HG02973 (cell line): ENCODE results near the gene PDE4D.
"Not testable (repeated sequence)": the region's sequence is repeated elsewhere in the genome, so short reads cannot be mapped to it uniquely, and the experiment has no call there.

Source experiments
- ATAC-seq: cut with Tn5 transposase; IDR thresholded peaks from one replicate; pipeline ENCODE4 v1.9.1; 2021; ENCODE audit warnings: moderate library complexity; ENCODE audit not compliant: unreplicated experiment

The PDE4D gene

DNA sequence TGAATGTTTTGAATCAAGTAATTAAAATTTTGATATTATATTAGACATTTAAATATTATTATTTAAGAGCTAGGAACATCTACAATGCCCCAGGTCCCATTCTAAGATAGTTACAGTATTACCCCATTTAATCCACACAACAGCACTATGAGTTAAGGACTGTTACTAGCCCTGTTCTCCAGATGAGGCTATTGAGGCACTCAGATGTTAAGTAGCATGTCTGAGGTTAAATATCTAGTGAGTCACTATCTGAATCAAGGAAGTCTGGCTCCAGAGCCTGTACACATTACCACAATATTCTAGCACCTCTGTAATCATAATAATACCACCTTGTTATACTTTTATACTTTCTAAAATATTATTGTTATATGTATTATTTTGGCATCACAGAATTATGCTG is 304.6 kb downstream of the PDE4D start:
- ATAC-seq, result no peak

DNA sequence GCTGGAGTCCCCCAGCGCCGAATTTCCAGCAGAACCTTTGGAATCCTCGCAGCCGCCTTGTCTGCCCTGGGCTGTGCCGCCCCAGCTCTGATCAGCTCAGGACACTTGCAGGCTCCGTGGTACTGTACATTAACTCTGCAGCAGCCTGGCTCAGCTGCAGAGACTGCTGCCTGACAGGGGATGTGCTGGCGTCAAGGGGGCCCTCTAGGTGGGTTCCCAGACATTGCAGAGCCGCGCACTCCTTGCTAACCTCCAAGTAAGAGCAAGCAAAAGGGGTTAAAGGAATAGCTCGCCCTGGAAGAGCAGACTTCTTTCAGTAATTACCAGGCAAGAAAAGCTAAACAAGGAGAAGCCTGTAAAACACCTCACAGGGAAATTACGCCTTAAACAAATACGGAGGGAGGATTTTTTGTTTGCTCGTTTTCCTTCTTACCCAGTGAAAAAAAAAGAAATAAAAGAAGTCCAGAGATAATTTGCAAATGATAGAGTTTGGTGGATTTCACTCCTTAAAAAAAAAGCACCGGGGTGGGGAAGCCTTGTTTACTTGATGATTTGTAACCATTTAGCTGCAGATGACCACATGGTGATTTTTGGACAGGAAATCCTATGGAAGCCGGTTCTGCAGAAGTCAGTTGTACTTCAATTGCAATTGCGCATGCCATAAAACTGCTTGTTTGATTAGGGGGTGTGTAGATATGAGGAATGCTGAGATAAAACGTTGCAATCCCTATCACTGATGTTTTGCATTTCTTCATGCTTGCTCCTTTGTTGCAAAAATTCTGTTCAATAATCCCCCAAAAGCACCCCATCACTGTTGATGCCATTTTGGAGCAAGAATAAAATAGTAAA is 305.8 kb downstream of the PDE4D start:
- no peak for ATAC-seq

DNA sequence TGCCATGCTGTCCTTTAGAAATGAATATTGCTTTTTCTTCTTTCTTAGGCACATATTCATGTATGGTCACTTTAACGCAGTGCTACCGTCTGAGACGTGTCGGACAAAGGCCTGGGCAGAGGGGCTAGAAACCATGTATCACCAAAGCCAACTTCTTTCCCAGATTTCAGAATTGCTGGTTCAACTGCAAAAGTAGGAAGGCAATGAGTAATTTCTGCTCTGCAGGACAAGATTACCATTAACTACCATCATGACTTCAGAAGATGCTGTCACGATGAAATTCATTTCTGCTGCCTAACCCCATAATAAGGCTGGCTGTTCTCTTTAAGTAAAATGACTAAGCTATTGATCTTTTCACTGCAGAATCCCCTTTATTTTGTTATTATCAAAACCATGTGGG is 306.7 kb downstream of the PDE4D start:
- ATAC-seq, result no peak

DNA sequence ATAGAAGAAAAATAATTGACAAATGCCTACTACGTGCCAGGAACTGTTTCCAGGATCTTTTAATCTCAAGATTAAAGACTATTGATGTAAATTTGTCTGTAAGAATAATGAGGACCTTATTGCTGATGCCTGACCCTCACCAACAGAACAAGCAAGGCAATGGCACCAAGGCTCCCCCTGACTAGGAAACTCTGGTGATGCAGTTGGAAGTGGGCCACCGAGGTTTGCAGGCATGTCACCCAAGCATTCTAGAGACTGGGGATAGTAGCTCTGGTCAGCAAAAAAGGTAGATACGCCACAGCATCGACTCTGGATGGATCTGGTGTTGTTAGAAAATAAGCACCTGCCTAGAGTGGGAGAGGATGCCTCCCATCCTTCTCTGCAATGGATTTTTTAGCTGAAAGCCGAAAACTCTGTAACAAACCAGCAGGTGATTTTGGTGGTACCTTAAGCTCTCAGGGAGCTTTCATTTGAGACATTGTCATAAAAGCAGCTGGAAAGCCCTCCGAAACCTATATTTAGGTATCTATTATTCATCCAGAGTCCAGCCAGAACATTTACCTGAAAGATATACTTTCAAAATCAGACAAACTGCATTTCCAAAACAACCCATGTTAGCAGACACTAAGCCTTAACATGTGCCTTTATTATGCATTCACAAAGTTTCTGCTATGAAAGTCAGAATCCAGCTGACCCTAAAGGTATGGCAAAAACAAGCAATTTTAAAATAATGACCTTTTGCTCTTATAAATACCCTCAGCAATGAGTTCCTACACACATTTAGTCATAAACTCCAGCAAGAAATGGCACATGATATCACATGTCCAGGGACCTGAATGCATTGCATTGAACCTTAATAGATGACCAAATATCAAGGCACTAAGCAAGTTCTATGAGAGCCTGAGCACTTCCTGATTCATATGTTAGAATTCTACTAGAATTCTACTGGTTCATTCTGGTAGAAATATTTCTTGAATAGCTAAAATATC is 308.4 kb downstream of the PDE4D start:
- ATAC-seq, result no peak

DNA sequence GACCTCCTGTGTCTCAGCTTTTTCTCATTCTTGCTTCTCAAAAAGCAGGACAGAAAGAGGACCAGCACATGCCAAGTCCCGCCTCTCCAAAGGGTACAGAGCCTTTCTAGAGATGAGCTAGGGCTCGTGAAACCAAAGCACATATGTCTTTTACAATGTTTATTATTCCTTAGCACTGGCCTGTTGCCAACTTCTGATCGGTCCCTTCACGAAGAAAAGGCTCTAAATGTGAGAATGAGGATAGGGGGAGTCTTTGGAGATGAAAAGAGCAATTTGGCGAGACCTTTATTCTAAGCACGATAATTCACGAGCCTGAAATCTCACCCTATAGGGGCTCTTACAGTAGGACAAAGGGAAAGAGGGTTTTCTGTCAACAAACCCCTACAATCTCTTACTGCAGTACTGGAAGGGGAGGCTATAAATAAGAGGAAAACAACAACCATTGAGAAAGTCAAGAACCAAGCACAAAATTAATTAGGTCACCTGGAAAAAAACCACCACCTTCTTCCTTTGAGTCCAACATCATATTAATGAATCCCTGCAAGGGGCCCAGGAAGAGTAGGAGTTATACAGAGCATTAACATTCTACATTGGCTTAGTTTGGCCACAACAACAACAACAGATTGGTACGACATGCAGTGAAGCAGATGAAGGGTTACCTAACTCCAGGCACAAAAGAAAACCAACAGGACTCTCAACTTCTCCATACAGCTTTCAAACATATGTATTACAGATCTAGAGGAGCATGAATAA is 309.5 kb downstream of the PDE4D start:
- ATAC-seq, result no peak

DNA sequence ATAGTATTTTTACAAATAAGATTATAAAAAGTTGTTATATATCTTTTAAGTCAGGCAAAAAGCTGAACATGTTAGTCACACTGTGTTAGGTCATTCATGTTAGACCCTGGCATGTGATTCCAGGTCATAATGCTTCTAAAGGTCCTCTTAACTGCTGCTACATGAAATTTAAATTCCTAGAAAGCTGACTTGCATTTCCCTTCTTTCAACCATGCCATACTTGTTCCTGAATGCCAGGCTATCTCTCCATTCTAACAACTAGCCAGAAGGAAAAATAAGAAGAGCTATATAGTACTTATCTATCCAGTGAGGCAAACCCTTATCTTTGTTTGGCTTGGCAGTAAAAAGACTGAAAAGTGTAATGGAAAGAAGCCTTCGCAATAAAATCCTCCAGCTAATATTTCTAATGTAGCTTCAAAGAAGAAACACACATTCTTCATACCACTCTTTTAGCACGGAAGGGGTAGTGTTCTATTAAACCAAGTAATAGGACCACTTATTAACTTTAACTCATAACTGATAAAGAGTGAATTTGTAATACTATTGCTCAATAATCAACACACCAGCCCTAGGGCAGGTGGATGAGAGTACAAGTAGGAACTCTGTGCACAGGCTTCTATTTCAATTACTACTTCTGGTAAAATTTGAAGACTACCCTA is 310.2 kb downstream of the PDE4D start:
- ATAC-seq, result no peak

DNA sequence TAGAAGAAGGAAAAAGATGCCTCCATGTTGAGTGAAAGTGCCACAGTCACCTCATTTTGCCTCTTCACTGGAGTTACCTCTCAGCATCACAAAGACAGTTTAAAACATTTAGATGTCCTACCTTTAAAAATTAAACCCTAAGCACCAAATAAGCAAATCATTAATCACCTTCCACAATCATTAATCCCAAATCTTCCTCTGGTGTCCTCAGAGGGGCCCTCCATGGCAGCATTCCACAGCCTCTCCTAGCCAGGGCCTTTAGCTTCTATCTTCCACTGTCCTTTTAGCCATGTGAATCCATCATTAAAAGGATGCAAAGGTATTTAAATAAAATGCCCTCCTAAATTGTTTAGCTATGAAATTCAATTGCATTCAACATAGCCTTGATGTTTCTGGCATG is 310.8 kb downstream of the PDE4D start:
- no peak for ATAC-seq

DNA sequence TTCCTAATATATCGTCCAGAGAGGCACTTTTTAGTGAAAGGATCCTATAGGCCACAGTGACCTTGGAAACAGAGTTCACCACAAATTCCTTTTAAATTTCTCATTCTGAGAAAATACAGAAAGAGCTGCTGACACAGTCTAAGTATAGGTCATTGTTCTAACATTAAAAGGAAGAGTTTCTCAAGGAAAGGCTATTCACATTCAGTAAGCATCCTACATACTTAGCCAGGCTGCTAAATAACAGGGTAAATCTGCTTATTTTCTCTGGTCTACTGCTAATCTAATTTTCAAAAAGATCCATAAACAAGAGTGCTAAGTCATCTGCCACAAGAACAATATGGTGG is 313.7 kb downstream of the PDE4D start:
- no peak for ATAC-seq

DNA sequence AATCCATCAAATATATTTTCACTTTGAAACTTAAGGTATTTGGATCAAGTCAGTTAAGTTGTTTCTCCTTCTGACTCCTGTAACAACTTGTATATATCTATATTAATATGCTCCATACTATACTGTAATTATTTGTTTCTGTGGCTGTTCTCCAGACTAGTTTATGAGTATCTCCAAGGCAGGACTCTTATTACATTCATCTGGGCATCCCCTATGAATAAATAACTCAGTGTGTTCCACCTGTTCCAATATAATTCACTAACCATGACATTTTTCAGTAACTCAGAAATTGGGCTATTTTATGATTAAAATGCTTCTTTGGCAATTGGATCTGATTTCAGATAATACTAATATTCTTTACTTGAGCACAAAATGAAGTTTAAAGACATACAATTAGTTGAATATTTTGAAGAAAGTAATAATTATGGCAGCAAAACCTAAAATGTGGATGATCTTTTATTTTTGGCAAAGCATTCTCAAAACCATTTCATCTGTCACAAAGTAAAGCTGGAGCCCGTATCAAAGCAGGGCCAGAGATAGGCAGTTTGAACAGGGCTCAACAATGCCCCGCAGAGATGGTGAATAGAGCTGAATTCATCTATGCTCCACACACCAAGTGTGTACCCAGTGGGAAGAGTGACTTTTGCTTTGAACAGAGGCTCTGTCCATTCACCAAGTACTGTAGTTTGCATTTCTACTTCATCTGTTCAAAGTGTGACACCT is 314.3 kb downstream of the PDE4D start:
- no peak for ATAC-seq

DNA sequence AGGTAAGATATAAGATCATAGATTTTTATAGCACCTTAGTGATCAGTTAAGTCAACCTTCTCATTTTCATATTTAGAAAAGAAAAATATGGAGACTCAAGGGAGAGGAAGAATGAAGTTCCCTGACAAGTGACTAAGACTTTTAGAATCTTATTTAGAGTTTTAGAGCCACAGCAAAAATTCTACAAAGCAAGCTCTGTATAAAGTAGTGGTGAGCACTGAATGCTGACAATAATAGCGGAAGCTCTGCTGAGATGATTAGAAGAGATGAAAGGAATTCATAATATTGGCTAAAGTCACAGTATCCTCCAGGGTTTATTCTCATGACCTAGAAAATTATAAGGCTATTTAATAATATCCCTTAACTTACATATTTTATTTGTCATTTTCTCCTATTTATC is 316.0 kb downstream of the PDE4D start:
- no peak for ATAC-seq

DNA sequence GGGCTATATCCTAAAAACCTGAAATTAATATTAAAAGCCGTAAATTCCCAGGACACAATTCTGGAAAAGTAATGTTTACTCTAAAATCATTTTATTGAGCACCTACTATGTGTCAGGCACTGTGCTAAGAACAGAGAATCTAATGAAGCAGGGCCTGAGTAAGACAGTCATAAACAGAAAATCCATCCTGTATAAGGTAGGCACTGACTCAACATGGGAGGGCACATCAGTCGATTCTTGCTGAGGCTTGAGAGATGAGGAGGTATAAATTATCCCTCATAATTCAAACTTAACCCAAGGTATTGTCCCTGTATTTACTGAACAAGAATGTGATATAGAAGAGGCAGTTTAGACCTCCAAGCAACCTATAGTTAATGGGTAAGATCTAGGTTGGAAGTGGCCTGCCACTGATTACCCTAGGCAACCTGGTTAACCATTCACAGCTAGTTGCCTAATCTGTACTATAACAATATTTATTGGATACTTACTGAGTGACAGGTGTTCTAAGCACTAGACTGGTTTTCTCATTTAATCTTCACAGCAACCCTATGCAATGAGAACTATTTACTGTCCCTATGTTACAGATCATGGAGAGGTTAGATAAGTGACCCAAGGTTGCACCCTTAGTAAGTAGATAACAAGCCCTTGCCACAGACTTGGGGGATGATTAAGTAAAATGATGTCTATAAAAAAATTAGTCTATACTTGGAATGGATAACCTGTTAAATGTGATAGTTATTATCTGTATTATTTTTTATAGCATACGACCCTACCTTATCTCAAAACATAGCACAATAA is 317.7 kb downstream of the PDE4D start:
- ATAC-seq, result no peak

DNA sequence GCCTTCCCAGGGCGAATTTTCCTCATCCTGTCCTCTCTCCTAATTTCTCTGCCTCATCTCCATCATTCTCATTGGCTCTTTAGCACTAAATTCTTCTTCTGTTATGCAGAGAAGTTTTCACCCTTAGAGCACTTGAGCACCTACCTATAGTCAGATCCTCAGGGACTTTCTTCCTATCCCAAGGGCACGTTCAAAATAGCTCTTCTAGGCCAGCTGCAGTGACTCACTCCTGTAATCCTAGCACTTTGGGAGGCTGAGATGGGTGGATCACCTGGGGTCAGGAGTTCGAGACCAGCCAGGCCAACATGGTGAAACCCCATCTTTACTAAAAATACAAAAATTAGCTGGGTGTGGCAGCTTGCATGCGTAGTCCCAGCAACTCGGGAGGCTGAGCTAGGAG is 320.0 kb downstream of the PDE4D start:
- not testable (repeated sequence) for ATAC-seq

DNA sequence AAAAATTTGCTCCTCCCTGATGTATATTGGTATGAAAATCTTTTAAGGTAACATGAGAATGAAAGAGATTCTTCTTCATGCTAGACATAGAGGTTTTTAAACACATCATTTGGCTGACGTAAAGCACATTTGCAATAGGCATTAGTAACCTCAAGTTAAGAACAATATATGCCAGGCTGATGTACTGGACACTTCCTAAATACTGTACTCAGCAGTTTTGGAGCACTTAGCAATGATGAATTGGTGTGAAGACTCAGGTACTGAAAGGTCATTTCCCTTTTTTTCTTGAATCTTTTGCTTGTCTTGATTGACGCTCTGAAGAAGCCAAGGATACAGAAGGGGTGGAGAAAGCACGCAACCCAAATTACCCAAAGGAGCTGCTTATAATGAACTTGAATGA is 322.5 kb downstream of the PDE4D start:
- ATAC-seq, result no peak

DNA sequence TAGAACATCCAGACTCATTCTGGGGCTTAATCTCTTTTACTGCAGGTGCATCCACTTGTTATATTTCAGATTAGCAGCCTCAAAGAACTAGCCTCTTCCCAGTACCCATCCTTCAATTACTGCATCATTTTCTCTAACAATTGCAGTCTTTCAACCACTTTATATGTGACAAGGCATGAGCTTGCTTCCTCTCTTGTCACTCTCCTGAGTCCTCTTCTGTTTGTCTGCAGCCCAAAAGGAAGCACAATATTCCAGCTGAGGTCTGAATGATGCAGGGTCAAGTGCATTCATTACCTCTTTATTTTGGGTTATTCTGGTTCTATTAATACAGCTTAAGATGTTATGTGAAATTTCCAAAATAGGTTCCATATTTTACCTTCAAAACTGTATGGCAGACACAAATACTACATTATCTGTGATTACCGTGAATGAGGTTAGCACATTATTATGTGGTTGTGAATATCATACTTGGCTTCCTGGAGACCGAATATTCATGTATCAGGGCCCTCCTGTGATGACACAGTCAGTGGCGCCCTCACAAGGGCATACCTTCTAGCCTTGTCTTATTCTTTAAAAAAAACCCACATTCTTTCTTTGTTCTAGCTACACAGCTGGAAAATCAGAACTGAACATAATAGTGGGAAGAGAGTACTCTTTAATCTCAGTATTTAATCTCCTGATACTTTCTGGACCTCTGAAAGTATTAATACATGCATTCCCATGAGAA is 323.8 kb downstream of the PDE4D start:
- no peak for ATAC-seq

DNA sequence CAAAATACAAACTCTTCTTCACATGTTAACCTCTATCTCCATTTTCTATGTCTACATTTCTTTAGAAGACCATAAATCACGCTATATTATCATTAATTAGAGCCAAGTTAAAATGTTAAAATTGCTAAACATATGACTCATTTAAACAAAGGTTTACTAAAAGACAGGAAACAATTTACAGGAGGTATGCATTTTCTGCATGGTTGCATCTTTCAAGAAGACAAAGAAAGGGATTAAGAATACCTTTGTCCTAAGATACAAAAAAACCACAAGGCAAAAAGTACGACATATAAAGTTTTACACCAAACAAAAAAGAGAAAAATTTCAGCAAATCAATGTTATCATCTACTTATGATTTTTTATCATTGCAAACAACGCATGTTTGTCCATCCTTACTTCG is 324.4 kb downstream of the PDE4D start:
- ATAC-seq, result no peak

DNA sequence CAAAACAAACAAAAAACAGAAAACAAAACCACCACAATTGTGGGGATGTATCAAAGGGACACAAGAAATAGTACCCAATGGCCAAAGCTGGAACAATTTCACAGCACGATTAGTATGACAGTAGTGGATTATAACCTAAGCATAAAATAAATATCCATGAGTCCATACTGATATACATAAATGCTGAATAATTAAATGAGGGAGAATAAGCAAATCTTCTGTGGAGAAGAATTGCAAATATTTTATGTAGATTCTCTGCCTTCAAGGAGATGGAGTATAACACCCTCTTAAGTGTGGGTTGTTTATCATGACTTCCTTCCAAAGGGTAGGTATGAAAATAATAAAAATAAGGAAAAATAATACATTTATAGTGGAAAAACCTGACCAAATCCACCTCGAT is 325.4 kb downstream of the PDE4D start:
- no peak for ATAC-seq

DNA sequence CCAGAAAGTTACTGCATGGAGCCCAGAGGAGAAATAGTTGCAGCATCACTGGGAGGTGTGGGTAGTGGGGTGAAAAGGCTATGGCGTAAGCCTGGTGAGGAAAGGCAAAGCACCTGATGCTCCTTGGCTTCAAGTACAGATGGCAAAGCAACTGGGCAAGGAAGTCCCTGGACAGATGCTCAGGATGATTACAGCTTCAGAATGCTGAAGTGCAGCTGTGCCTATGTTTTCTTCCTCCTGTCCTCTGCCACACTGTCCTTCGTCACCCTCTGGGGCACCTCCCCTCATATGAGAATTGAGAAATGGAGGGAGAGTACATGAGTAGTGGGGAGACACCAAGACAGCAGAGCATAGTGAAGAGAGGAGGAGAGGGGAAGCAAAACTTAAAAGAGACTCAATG is 328.0 kb downstream of the PDE4D start:
- no peak for ATAC-seq

DNA sequence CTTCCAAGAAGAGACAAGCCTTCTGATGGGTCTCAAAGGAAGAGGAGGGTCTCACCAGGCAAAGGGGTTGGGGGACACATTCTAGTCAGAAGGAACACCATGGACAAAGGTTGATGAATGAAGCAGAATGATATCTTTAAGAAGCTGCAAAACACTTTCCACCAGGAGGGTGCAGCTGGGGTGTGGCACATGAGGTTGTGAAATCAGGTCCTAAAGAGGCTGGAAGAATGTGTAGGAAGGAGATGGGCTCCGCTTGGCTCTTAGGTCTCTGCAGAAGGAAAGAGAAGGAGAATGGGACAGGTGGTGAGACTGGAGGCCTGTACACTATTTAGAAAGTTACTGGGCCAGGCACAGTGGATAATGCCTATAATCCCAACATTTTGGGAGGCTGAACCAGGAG is 328.6 kb downstream of the PDE4D start:
- ATAC-seq, result no peak
